K562 (cell line): ENCODE measurements around the gene TAF4. TPM values are rescaled to one million over a fixed set of nuclear protein-coding genes. Genes with fewer than 3 reads are reported as not detected.

Source experiments
- ATAC-seq: fragments of 200-7000 bp; cut with Tn5 transposase; 3 replicates; pipeline ENCODE4 v1.9.1; 2020; ENCODE audit warnings: moderate library complexity
- BruUV-seq: library from RNA; stranded (reverse); fragments of 400-500 nt; replicated peaks from 2 replicates; lab custom pipeline; 2021; lab: Mats Ljungman, UMichigan
- CTCF ChIA-PET: fragments of 300-600 bp; formaldehyde crosslinking; extraction: SDS; loops from one replicate; lab custom pipeline; 2021; ENCODE audit warnings: low intra/inter-chr PET ratio; lab: Yijun Ruan, JAX
- POLR2A ChIA-PET: fragments of 300-600, 350-650 bp; sonication (Branson Sonifier 250); formaldehyde crosslinking; extraction: SDS; loops from one replicate; lab custom pipeline; 2021; ENCODE audit warnings: antibody characterized with exemption, inconsistent platforms; lab: Yijun Ruan, JAX
- DNase-seq, 4 experiments: peaks; one replicate each; pipeline versions ENCODE4 v3.0.0 to v3.0.0-alpha.2; 2011 to 2018; ENCODE audit warnings: low spot score in 3 of 4, mixed read lengths in 3 of 4; ENCODE audit errors: extremely low read depth in 1 of 4
- FAIRE-seq: peaks from 2 replicates; lab custom pipeline; 2011; peaks lifted over from hg19 to GRCh38; lab: Jason Lieb, UNC
- H2AFZ ChIP-seq: 2 replicates; pipeline ENCODE4 v1.6.0; 2011; ENCODE audit warnings: low read depth, low read length, control low read depth, inconsistent platforms
- H3K27ac ChIP-seq: fragments of 200-600 bp; 3 replicates; pipeline ENCODE4 v1.8.0; 2011; ENCODE audit warnings: low read depth, mild to moderate bottlenecking, control low read depth, inconsistent platforms, low read length, moderate library complexity, mixed read lengths; ENCODE audit errors: extremely low read depth
- H3K27me3 ChIP-seq, 2 experiments: fragments of 300-600 bp in 1 of 2; 2 replicates in 1 of 2; 3 replicates in 1 of 2; pipeline versions ENCODE4 v1.6.0 to v1.8.0; 2011; ENCODE audit warnings: inconsistent platforms in 2 of 2, low read length in 2 of 2, mild to moderate bottlenecking in 1 of 2, mixed read lengths in 1 of 2, moderate library complexity in 1 of 2; ENCODE audit not compliant: control insufficient read depth in 2 of 2, insufficient read depth in 2 of 2
- H3K36me3 ChIP-seq: fragments of 300-600 bp; 3 replicates; pipeline ENCODE4 v1.8.0; 2011; ENCODE audit warnings: mild to moderate bottlenecking, low read length, inconsistent platforms; ENCODE audit not compliant: control insufficient read depth, insufficient read depth
- H3K4me1 ChIP-seq, 2 experiments: fragments of 200-600 bp in 1 of 2; replicated peaks in 1 of 2; 2 replicates in 1 of 2; 3 replicates in 1 of 2; pipeline versions ENCODE4 v1.5.1 to v1.8.0; 2011; ENCODE audit warnings: inconsistent platforms in 2 of 2, low read length in 2 of 2, mild to moderate bottlenecking in 1 of 2, mixed read lengths in 1 of 2, moderate library complexity in 1 of 2; ENCODE audit not compliant: control insufficient read depth in 2 of 2, insufficient read depth in 2 of 2
- H3K4me2 ChIP-seq: 2 replicates; pipeline ENCODE4 v1.6.1; 2011; ENCODE audit warnings: low read length, control low read depth, inconsistent platforms, mixed read lengths; ENCODE audit not compliant: insufficient read depth
- H3K4me3 ChIP-seq: fragments of 200-600 bp; sonication (generic), shearing (Covaris generic); 2 replicates; pipeline ENCODE4 v1.5.1; 2016; ENCODE audit warnings: control low read depth, inconsistent platforms
- H3K79me2 ChIP-seq: fragments of 200-600 bp; 3 replicates; pipeline ENCODE4 v1.8.0; 2011; ENCODE audit warnings: low read length, inconsistent platforms; ENCODE audit not compliant: control insufficient read depth, insufficient read depth
- H3K9ac ChIP-seq, 2 experiments: 2 replicates each; pipeline versions ENCODE4 v1.6.0 to v1.6.1; 2011; ENCODE audit warnings: low read depth in 2 of 2, low read length in 2 of 2, control low read depth in 1 of 2, inconsistent platforms in 1 of 2, mild to moderate bottlenecking in 1 of 2, mixed read lengths in 1 of 2; ENCODE audit not compliant: insufficient read depth in 1 of 2
- H3K9me1 ChIP-seq: one replicate; pipeline ENCODE4 v1.6.0; 2011; ENCODE audit warnings: inconsistent platforms, mild to moderate bottlenecking, low read length, moderate library complexity; ENCODE audit not compliant: control insufficient read depth, insufficient read depth
- H3K9me3 ChIP-seq: replicated peaks from 2 replicates; pipeline ENCODE4 v1.5.1; 2011; ENCODE audit warnings: low read depth, low read length, inconsistent platforms; ENCODE audit not compliant: control insufficient read depth, insufficient read depth
- H4K20me1 ChIP-seq: replicated peaks from 2 replicates; pipeline ENCODE4 v1.6.1; 2011; ENCODE audit warnings: low read length, inconsistent platforms, mixed read lengths; ENCODE audit not compliant: control insufficient read depth, insufficient read depth
- ARID4B ChIP-seq: sonication (generic); formaldehyde crosslinking; IDR thresholded peaks from 2 replicates; pipeline ENCODE4 v1.8.0; 2022; ENCODE audit warnings: mild to moderate bottlenecking, missing genetic modification reagents
- E2F6 ChIP-seq, 2 experiments: IDR thresholded peaks; 2 replicates each; pipeline ENCODE4 v1.6.1; 2011; ENCODE audit warnings: borderline replicate concordance in 1 of 2, control low read depth in 1 of 2, low read depth in 1 of 2, low read length in 1 of 2, mild to moderate bottlenecking in 1 of 2, mixed read lengths in 1 of 2, moderate library complexity in 1 of 2; ENCODE audit not compliant: insufficient read depth in 1 of 2, insufficient read length in 1 of 2, poor library complexity in 1 of 2, severe bottlenecking in 1 of 2; ENCODE audit errors: extremely low read depth in 1 of 2
- PML ChIP-seq: IDR thresholded peaks from 2 replicates; pipeline ENCODE4 v1.6.1; 2012; ENCODE audit warnings: low read length, inconsistent platforms
- POLR2G ChIP-seq: fragments of 200-400 bp; formaldehyde crosslinking; IDR thresholded peaks from 2 replicates; pipeline ENCODE4 v1.6.1; 2017; ENCODE audit warnings: low read depth, mild to moderate bottlenecking, antibody characterized with exemption, low read length, moderate library complexity
- PRDM10 ChIP-seq: fragments of 450-650 bp; IDR thresholded peaks from 2 replicates; pipeline ENCODE4 v1.6.1; 2018; ENCODE audit not compliant: partially characterized antibody
- SFPQ ChIP-seq: fragments of 200-400 bp; formaldehyde crosslinking; IDR thresholded peaks from 2 replicates; pipeline ENCODE4 v1.6.1; 2017; ENCODE audit warnings: mild to moderate bottlenecking, low read depth, low read length, moderate library complexity
- SOX6 ChIP-seq: fragments of 450-650 bp; IDR thresholded peaks from 2 replicates; pipeline ENCODE4 v1.6.1; 2014; ENCODE audit warnings: mild to moderate bottlenecking
- WGBS: fragments of 100-300 bp; shearing (Covaris generic); methylation state at CpG from one replicate; pipeline ENCODE4 v1.1.6; 2016; ENCODE audit warnings: low coverage, mixed read lengths; ENCODE audit not compliant: insufficient coverage; ENCODE audit errors: missing lambda C conversion rate; 5-methylcytosine and 5-hydroxymethylcytosine counted together
- in situ Hi-C: fragments of 300-500 bp; cut with MboI; formaldehyde crosslinking; loops from 4 replicates; pipeline ENCODE4 v1.15.0; 2018; ENCODE audit warnings: inconsistent platforms, mixed read lengths
- intact Hi-C: fragments of 100-400 bp; cut with micrococcal nuclease; formaldehyde crosslinking; loops from 2 replicates; pipeline ENCODE4 v1.14.2; 2022
- polyA plus RNA-seq, 8 experiments: library from polyadenylated mRNA; depleted of rRNA in 4 of 8; stranded (reverse) in 5 of 8; unstranded in 3 of 8; fragments of >200 nt; fragmentation: Nextera tagmentation in 2 of 8; fragmentation: Illumina TruSeq in 1 of 8; extraction: Ambion mirVana in 2 of 8; extraction: Trizol in 1 of 8; gene quantifications; 2 replicates each; pipeline versions ENCODE4 v1.2.1 to v1.2.3, GENCODE V29; 2011 to 2014; ENCODE audit warnings: inconsistent platforms in 1 of 8, missing spikeins in 1 of 8
- total RNA-seq, 7 experiments: library from RNA; depleted of rRNA in 6 of 7; stranded (reverse); fragments of >200 nt in 6 of 7; fragmentation: Illumina TruSeq in 2 of 7; extraction: Trizol in 2 of 7; gene quantifications; 2 replicates each; pipeline versions ENCODE4 v1.2.1 to v1.2.3, GENCODE V29; 2011 to 2021; ENCODE audit warnings: low replicate concordance in 1 of 7

TAF4 gene
- total and polyA plus RNA-seq, 9 of the 15 experiments (the other 6 are each of a cell fraction or from before 2014, with no cell fraction given) = 0.44 to 28.3 (median 5.6) TPM

- no peaks in the 10 kb centered on the region for H3K9me1 ChIP-seq
- CTCF ChIA-PET = no interaction called here
- peak overlapping the region in 1 of 2 experiments; percentile 72; a peak in 2 of 4 replicates for H3K9ac ChIP-seq
- H3K4me3 ChIP-seq = no peak overlapping the region
- no peak overlapping the region for H3K4me2 ChIP-seq
- no peaks in the 10 kb centered on the region for H3K9me3 ChIP-seq
- no peak for DNase-seq
- H3K27me3 ChIP-seq = no peaks in the 10 kb centered on the region
- no peaks in the 10 kb centered on the region; the same call in 2 of the 3 replicates for H3K36me3 ChIP-seq
- no peak for FAIRE-seq
- peaks cover 11% of the 10 kb centered on the region; the same call in 1 of the 2 replicates for H4K20me1 ChIP-seq
- no peak overlapping the region for H2AFZ ChIP-seq
- peaks cover 0 to 36% of the 10 kb centered on the region in 2 experiments; a peak in 3 of 5 replicates for H3K4me1 ChIP-seq
- no peak overlapping the region for H3K27ac ChIP-seq
- 85% methylated on average over 17 of the region's 19 CpGs for WGBS
- H3K79me2 ChIP-seq = peaks cover 86% of the 10 kb centered on the region
- no peak for ATAC-seq
- POLR2A ChIA-PET = interaction anchor here (0.6 to 1.8 kb wide), 6 partner anchors 13 to 171 kb away, joined by 3 to 4 read pairs (median 3); partner anchors contain the start of genes MTG2, PSMA7 and SS18L1
- no TSS peak for BruUV-seq
- in situ Hi-C loops = loop anchor here (5.0 kb wide), 1 partner anchor 117 kb away; no protein-coding TSS in a partner anchor
- intact Hi-C loops = no loop called here
- no peak for TF ChIP-seq ARID4B (CRISPR knock-in tag)
- no peak for TF ChIP-seq POLR2G
- no peak for TF ChIP-seq SFPQ
- no peak for TF ChIP-seq SOX6
- TF ChIP-seq E2F6 (IDR thresholded peaks at IDR 0.05; ENCODE audit: borderline replicate concordance in 1 of 2, extremely low read depth in 1 of 2, insufficient read depth in 1 of 2, insufficient read length in 1 of 2, low read depth in 1 of 2, low read length in 1 of 2, poor library complexity in 1 of 2, severe bottlenecking in 1 of 2) = no peak
- TF ChIP-seq PML = no peak
- no peak for TF ChIP-seq PRDM10
Measured at GRCh38 chr20:62019881-62020492, 45.7 kb downstream of the TAF4 start.
